GM13977 (cell line): ENCODE data around the gene KBTBD4.
"Not testable (repeated sequence)": the region's sequence is repeated elsewhere in the genome, so short reads cannot be mapped to it uniquely, and the experiment has no call there.

Experiments used
- DNase-seq: peaks from one replicate; pipeline ENCODE4 v3.0.0; 2012; ENCODE audit warnings: low spot score
- CTCF ChIP-seq: IDR thresholded peaks from 2 replicates; pipeline ENCODE4 v1.5.1; 2012; ENCODE audit warnings: mild to moderate bottlenecking, control low read depth; ENCODE audit not compliant: insufficient read depth; ENCODE audit errors: extremely low read depth, missing control alignments
- in situ Hi-C: fragments of 300-500 bp; cut with MboI; formaldehyde crosslinking; loops from one replicate; pipeline ENCODE4 v1.12.0; 2022; ENCODE audit warnings: low sequenced_read_pairs, low pct_unique_long_range_greater_than_20kb, mixed read lengths, inconsistent platforms; ENCODE audit not compliant: unreplicated experiment

The KBTBD4 gene

GRCh38 chr11:47538741-47539565 lies 39.8 kb downstream of the KBTBD4 start:
- DNase-seq = no peak
- TF ChIP-seq CTCF = no peak
- in situ Hi-C loops = no loop called here

DNA sequence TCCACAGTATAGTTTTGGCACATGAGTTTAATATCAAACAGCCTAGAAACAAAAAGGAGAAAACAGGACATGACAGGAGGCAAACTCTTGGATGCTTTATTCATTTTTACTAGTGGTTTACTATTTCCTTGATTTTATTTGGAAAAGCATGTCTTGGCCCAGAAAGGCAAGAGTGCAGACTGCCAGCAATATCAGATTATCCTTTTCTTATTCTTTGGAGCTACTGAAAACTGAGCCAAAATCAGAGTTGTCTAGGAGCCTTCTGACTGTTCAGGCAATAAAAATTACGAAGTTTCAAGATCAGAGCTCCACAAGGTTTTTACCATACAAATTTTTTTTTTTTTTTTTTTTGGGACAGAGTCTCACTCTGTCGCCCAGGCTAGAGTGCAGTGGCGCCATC lies 41.9 kb downstream of the KBTBD4 start:
- in situ Hi-C loops = no loop called here
- no peak for TF ChIP-seq CTCF
- no peak for DNase-seq

DNA sequence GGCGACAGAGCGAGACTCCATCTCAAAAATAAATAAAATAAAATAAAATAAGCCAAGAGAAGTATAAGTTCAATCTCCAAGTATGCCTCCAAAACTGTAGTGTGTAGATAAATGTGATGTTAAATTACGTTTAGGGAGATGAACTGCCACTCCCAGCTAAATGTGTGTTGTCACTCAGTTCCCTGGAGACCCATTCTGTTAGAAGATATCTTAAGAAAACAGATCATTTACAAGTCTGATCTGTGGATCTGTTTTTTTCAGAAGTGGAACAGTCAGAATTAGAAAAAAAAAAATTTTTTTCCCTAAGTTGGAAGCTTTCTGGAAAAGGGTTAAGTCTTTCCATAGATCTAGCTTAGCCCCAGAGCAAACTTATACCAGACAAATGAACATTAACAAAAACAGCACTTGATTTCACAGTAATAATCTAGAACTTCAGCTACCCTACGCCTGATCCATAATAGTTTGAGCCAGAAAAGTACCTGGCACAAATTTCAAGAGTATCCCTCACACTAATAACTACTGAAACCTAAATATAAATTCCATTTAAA lies 44.0 kb downstream of the KBTBD4 start:
- DNase-seq = no peak
- in situ Hi-C loops = no loop called here
- no peak for TF ChIP-seq CTCF

DNA sequence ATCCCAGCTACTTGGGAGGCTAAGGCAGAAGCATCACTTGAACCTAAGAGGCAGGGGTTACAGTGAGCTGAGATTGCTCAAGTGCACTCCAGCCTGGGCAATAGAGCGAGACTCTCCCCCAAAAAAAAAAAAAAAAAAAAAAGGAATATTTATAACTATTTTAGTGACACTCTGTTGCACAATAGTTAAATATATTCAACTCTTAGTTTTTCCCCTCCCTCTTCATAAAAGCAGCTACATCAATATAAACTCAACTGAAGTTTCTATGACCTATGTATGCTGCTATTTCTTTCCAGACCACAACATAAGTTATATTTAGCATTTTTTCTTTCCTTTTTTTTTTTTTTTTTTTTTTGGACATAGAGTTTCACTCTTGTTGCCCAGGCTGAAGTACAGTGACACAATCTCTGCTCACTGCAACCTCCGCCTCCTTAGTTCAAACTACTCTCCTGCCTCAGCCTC lies 45.0 kb downstream of the KBTBD4 start:
- in situ Hi-C loops = no loop called here
- DNase-seq = no peak
- no peak for TF ChIP-seq CTCF

DNA sequence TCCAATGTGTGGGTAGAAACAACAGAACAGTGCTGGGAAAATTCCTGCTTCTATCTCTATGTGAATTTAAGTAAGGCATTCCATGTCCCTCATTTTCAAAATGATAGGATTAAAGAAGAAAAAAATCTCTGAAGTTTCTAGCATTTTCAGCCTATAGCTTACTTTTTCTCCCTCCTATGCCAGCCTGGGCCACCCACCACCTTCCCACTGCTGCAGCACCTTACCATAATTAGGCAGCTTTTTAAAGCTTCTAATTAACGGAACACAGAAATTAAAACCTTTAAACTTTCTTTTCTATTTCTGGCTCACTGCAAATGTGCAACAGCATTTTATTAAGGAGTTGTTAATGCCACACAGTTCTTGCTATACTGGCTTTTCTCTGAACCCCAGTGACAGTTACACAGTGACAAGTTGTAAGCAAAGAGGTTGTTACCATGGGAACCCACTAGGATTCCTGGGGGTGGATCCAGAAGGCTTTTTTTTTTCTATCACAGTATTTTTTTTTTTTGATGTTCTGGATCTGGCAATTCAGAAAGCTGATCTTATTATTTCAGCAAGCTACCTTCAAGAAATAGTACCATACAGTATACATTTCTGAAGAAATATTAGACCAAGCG lies 46.1 kb downstream of the KBTBD4 start:
- in situ Hi-C loops = no loop called here
- DNase-seq = no peak
- no peak for TF ChIP-seq CTCF

GRCh38 chr11:47531666-47532065 lies 47.1 kb downstream of the KBTBD4 start:
- in situ Hi-C loops = no loop called here
- no peak for TF ChIP-seq CTCF
- no peak for DNase-seq

GRCh38 chr11:47530721-47531120 lies 48.0 kb downstream of the KBTBD4 start:
- in situ Hi-C loops, DNase-seq: not testable (repeated sequence)
